Nephron progenitor cell (in vitro differentiated cells): Measurements from ENCODE around the gene C11orf65.

ENCODE experiments used
- DNase-seq: peaks from one replicate; pipeline ENCODE4 v3.0.0; 2021
- H3K27ac Mint-ChIP-seq: 2 replicates; pipeline ENCODE4 v1.8.0; 2021; ENCODE audit warnings: mild to moderate bottlenecking, moderate library complexity, mixed read lengths
- H3K27me3 Mint-ChIP-seq: 2 replicates; pipeline ENCODE4 v1.8.0; 2021; ENCODE audit warnings: mild to moderate bottlenecking, low read depth, mixed read lengths; ENCODE audit not compliant: poor library complexity
- H3K36me3 Mint-ChIP-seq: 2 replicates; pipeline ENCODE4 v1.8.0; 2021; ENCODE audit warnings: low read depth, mixed read lengths
- H3K4me1 Mint-ChIP-seq: 2 replicates; pipeline ENCODE4 v1.8.0; 2021; ENCODE audit warnings: mixed read lengths
- H3K4me3 Mint-ChIP-seq: 2 replicates; pipeline ENCODE4 v1.8.0; 2021; ENCODE audit warnings: mild to moderate bottlenecking, moderate library complexity, mixed read lengths
- H3K9me3 Mint-ChIP-seq: 2 replicates; pipeline ENCODE4 v1.8.0; 2021; ENCODE audit warnings: mild to moderate bottlenecking, moderate library complexity, mixed read lengths
- CTCF ChIP-seq: fragments of 200-600 bp; sonication (generic); IDR thresholded peaks from 2 replicates; pipeline ENCODE4 v1.5.0; 2021; ENCODE audit warnings: antibody characterized with exemption

C11orf65 gene

GRCh38 chr11:108467091-108467823 lies at the start of gene C11orf65:
Gene C11orf65, minus strand, starts transcription at chr11:108467529. Its CDS starts 5,970 bp downstream, at chr11:108461559.
- DNase-seq = peak; percentile 94
- Mint-ChIP-seq H3K4me3 (peak within 1 kb of the TSS; percentile 93), H3K36me3 (peaks cover 4% of the 10 kb centered on the region), H3K9me3 (no peaks in the 10 kb centered on the region), H3K4me1 (peaks cover 5% of the 10 kb centered on the region), H3K27ac (peak within 1 kb of the TSS; percentile 100), H3K27me3 (peaks cover 9% of the 10 kb centered on the region)
- TF ChIP-seq CTCF = no peak

GRCh38 chr11:108516125-108516524 lies 48.8 kb upstream of the C11orf65 start:
- Mint-ChIP-seq H3K4me1 (no peaks in the 10 kb centered on the region), H3K4me3 (no peak overlapping the region), H3K27me3 (no peaks in the 10 kb centered on the region), H3K9me3 (peaks cover 13% of the 10 kb centered on the region), H3K27ac (no peak overlapping the region), H3K36me3 (peaks cover 61% of the 10 kb centered on the region)
- no peak for TF ChIP-seq CTCF
- no peak for DNase-seq

GRCh38 chr11:108512708-108513107 lies 45.4 kb upstream of the C11orf65 start:
- H3K27me3 Mint-ChIP-seq = peaks cover 2% of the 10 kb centered on the region
- H3K9me3 Mint-ChIP-seq = peaks cover 22% of the 10 kb centered on the region
- H3K27ac Mint-ChIP-seq = no peak overlapping the region
- DNase-seq = no peak
- peaks cover 64% of the 10 kb centered on the region for H3K36me3 Mint-ChIP-seq
- no peak for TF ChIP-seq CTCF
- no peak overlapping the region for H3K4me3 Mint-ChIP-seq
- no peaks in the 10 kb centered on the region for H3K4me1 Mint-ChIP-seq

- Mint-ChIP-seq H3K9me3 (peaks cover 22% of the 10 kb centered on the region), H3K27me3 (peaks cover 2% of the 10 kb centered on the region), H3K4me3 (no peak overlapping the region), H3K36me3 (peaks cover 64% of the 10 kb centered on the region), H3K4me1 (no peaks in the 10 kb centered on the region), H3K27ac (no peak overlapping the region)
- DNase-seq = no peak
- no peak for TF ChIP-seq CTCF
Measured at GRCh38 chr11:108511851-108512474, 44.6 kb upstream of the C11orf65 start.

DNA sequence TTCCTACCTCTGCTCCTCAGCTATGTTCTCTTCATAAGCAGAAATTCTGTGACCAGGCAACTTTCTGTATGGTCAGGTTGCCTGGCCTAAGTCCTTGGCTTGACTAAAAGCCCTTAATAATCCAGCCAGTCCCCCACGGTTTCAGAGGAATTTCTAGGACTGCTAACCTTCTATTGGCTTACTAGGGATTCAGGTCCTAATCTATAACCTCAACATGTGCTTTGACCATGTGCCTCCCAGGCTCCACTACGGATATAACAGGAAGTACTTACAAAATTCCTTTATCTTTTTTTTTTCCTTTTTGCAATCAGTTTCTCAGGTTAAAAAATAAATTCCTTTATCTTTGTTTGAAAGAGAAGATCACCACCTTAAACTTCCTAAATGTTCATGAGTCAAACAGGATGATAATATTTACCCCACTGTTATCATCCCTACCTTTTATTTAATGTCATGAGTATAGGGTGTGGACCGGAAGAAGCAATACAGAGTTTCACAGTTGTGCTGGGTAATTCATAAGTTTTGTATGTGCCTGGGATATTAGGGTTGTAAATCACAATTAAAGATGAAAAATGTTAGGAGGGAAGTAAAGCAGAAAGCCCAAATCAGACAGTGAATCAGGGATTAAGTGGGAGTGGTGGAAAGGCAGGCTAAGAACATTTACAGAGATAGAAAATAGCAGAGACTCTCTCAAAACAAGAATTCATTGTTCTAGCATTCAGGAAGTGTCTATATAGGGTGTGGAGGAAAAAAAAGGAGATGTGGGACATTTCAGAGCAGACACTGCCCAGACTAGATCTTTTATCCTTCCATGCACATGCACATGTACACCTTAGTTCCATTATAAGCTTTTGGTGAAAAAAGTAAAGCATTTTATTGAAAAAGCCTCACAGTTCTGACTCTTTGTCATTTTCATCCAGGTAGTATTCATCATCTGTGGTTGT lies 41.6 kb upstream of the C11orf65 start:
- no peak overlapping the region for H3K27ac Mint-ChIP-seq
- no peak for DNase-seq
- H3K36me3 Mint-ChIP-seq = peaks cover 50% of the 10 kb centered on the region
- no peaks in the 10 kb centered on the region for H3K4me1 Mint-ChIP-seq
- H3K9me3 Mint-ChIP-seq = peaks cover 19% of the 10 kb centered on the region
- H3K27me3 Mint-ChIP-seq = peaks cover 2% of the 10 kb centered on the region
- no peak overlapping the region for H3K4me3 Mint-ChIP-seq
- TF ChIP-seq CTCF = no peak
